A549 (cell line): Measurements from ENCODE around the gene POU2F3. TPM values are rescaled to one million over a fixed set of nuclear protein-coding genes. Genes with fewer than 3 reads are reported as not detected.

Experiments
- ATAC-seq, 2 experiments: fragments of 200-7000 bp in 1 of 2; fragments of >200 bp in 1 of 2; cut with Nextera tagmentation in 1 of 2; cut with Tn5 transposase in 1 of 2; 3 replicates each; pipeline versions ENCODE4 v1.8.0 to v1.9.1; 2018 to 2020; ENCODE audit warnings: mild to moderate bottlenecking in 1 of 2, moderate library complexity in 1 of 2
- CTCF ChIA-PET: fragments of 300-600 bp; sonication (Branson Sonifier 250); formaldehyde crosslinking; extraction: SDS; loops from one replicate; lab custom pipeline; 2021; ENCODE audit warnings: antibody characterized with exemption, inconsistent platforms; lab: Yijun Ruan, JAX
- POLR2A ChIA-PET: fragments of 350-600 bp; formaldehyde crosslinking; extraction: SDS; loops from one replicate; lab custom pipeline; 2021; ENCODE audit warnings: antibody characterized with exemption, inconsistent platforms; lab: Yijun Ruan, JAX
- DNase-seq, 2 experiments: peaks; one replicate each; pipeline versions ENCODE4 v3.0.0 to v3.0.0-alpha.2; 2011 to 2016; ENCODE audit warnings: low read depth in 1 of 2, low spot score in 1 of 2
- FAIRE-seq: peaks from 2 replicates; lab custom pipeline; 2011; peaks lifted over from hg19 to GRCh38; lab: Jason Lieb, UNC
- H3K27ac ChIP-seq, 2 experiments: fragments of >200 bp; sonication (Bioruptor Twin); formaldehyde crosslinking; 3 replicates each; pipeline ENCODE4 v1.5.1; 2016 to 2017
- H3K4me1 ChIP-seq: fragments of >200 bp; sonication (Bioruptor Twin); formaldehyde crosslinking; 3 replicates; pipeline ENCODE4 v1.6.1; 2016
- H3K4me2 ChIP-seq: fragments of >200 bp; sonication (Bioruptor Twin); formaldehyde crosslinking; 3 replicates; pipeline ENCODE4 v1.6.1; 2016
- H3K4me3 ChIP-seq: fragments of >200 bp; sonication (Bioruptor Twin); formaldehyde crosslinking; 3 replicates; pipeline ENCODE4 v1.5.1; 2016
- H3K9me3 ChIP-seq: fragments of >200 bp; sonication (Bioruptor Twin); formaldehyde crosslinking; 3 replicates; pipeline ENCODE4 v1.6.1; 2016
- CBX8 ChIP-seq: fragments of 200-600 bp; sonication (generic); IDR thresholded peaks from 2 replicates; pipeline ENCODE4 v1.6.1; 2016
- CEBPB ChIP-seq, 2 experiments: fragments of >200 bp in 1 of 2; sonication (Bioruptor Twin) in 1 of 2; formaldehyde crosslinking in 1 of 2; IDR thresholded peaks; 2 replicates each; pipeline ENCODE4 v1.6.1; 2012 to 2016
- CHD4 ChIP-seq: fragments of 200-600 bp; sonication (generic); IDR thresholded peaks from 2 replicates; pipeline ENCODE4 v1.6.1; 2016; ENCODE audit warnings: antibody characterized with exemption, mild to moderate bottlenecking, borderline replicate concordance
- EHMT2 ChIP-seq: fragments of 200-600 bp; sonication (generic); IDR thresholded peaks from 2 replicates; pipeline ENCODE4 v1.6.1; 2016; ENCODE audit warnings: antibody characterized with exemption, low read depth, mild to moderate bottlenecking, moderate library complexity
- ESRRA ChIP-seq: fragments of 150-350 bp; IDR thresholded peaks from 2 replicates; pipeline ENCODE4 v1.6.1; 2014; ENCODE audit warnings: mild to moderate bottlenecking, low read length, borderline replicate concordance
- GATA3 ChIP-seq: IDR thresholded peaks from 2 replicates; pipeline ENCODE4 v1.6.1; 2012; ENCODE audit warnings: borderline replicate concordance
- HDAC2 ChIP-seq: fragments of 200-600 bp; sonication (generic); IDR thresholded peaks from 2 replicates; pipeline ENCODE4 v1.6.1; 2016
- HEYL ChIP-seq: fragments of 250-450 bp; sonication (Bioruptor Pico); IDR thresholded peaks from 2 replicates; pipeline ENCODE4 v1.8.0; 2021; ENCODE audit warnings: mild to moderate bottlenecking, moderate library complexity
- HOXB13 ChIP-seq: fragments of 250-450 bp; sonication (Bioruptor Pico); IDR thresholded peaks from 2 replicates; pipeline ENCODE4 v1.5.0; 2020; ENCODE audit warnings: low read depth, mild to moderate bottlenecking, moderate library complexity
- HOXB5 ChIP-seq: fragments of 250-450 bp; sonication (Bioruptor Pico); IDR thresholded peaks from 2 replicates; pipeline ENCODE4 v1.5.0; 2020; ENCODE audit warnings: mild to moderate bottlenecking, moderate library complexity
- JUNB ChIP-seq: fragments of >200 bp; sonication (Bioruptor Twin); formaldehyde crosslinking; IDR thresholded peaks from 2 replicates; pipeline ENCODE4 v1.6.1; 2016
- KDM1A ChIP-seq: fragments of 200-600 bp; sonication (generic); IDR thresholded peaks from 2 replicates; pipeline ENCODE4 v1.6.1; 2016; ENCODE audit warnings: low read depth, mild to moderate bottlenecking
- KDM5A ChIP-seq: fragments of 200-600 bp; sonication (generic); IDR thresholded peaks from 2 replicates; pipeline ENCODE4 v1.6.1; 2016; ENCODE audit warnings: antibody characterized with exemption, mild to moderate bottlenecking
- MAZ ChIP-seq: fragments of 150-350 bp; IDR thresholded peaks from 2 replicates; pipeline ENCODE4 v1.6.1; 2014; ENCODE audit warnings: antibody characterized with exemption, low read depth, low read length, borderline replicate concordance
- NR3C1 ChIP-seq: fragments of >200 bp; sonication (Bioruptor Twin); formaldehyde crosslinking; IDR thresholded peaks from 3 replicates; pipeline ENCODE4 v1.6.1; 2017
- PHF8 ChIP-seq: fragments of 200-600 bp; sonication (generic); IDR thresholded peaks from 2 replicates; pipeline ENCODE4 v1.6.1; 2016; ENCODE audit warnings: low read depth, mild to moderate bottlenecking, antibody characterized with exemption, moderate library complexity, borderline replicate concordance
- POLR2A ChIP-seq: IDR thresholded peaks from 2 replicates; pipeline ENCODE4 v1.6.1; 2012; ENCODE audit warnings: mild to moderate bottlenecking, low read length
- POLR2AphosphoS2 ChIP-seq: conservative IDR thresholded peaks from 2 replicates; pipeline ENCODE4 v1.6.1; 2012; ENCODE audit warnings: low read length, improper control_type of control experiment, inconsistent platforms
- RARB ChIP-seq: fragments of 250-450 bp; sonication (Bioruptor Pico); IDR thresholded peaks from 2 replicates; pipeline ENCODE4 v1.8.0; 2021; ENCODE audit warnings: mild to moderate bottlenecking, moderate library complexity
- RCOR1 ChIP-seq: fragments of 150-350 bp; IDR thresholded peaks from 2 replicates; pipeline ENCODE4 v1.6.1; 2014; ENCODE audit warnings: antibody characterized with exemption, low read length, low read depth
- RFX5 ChIP-seq: fragments of 450-650 bp; IDR thresholded peaks from 2 replicates; pipeline ENCODE4 v1.7.1; 2014; ENCODE audit warnings: antibody characterized with exemption, mild to moderate bottlenecking, moderate library complexity
- RNF2 ChIP-seq: fragments of 200-600 bp; sonication (generic); IDR thresholded peaks from 2 replicates; pipeline ENCODE4 v1.6.1; 2016; ENCODE audit warnings: low read depth, mild to moderate bottlenecking, antibody characterized with exemption, moderate library complexity, borderline replicate concordance
- SREBF2 ChIP-seq: fragments of 450-650 bp; IDR thresholded peaks from 2 replicates; pipeline ENCODE4 v1.6.1; 2014; ENCODE audit warnings: mild to moderate bottlenecking, moderate library complexity
- TFCP2L1 ChIP-seq: fragments of 250-450 bp; sonication (Bioruptor Pico); IDR thresholded peaks from 2 replicates; pipeline ENCODE4 v1.5.0; 2021; ENCODE audit warnings: mild to moderate bottlenecking
- WGBS: methylation state at CpG from one replicate; pipeline ENCODE4 v1.1.6; 2017; ENCODE audit errors: missing lambda C conversion rate; 5-methylcytosine and 5-hydroxymethylcytosine counted together
- polyA plus RNA-seq, 4 experiments: library from polyadenylated mRNA; depleted of rRNA in 3 of 4; stranded (reverse); fragments of >200 nt; fragmentation: RNase III in 1 of 4; extraction: RNeasy Plus Mini Kit Qiagen cat#74134 plus additional on column Dnase treatment in 1 of 4; gene quantifications; 2 replicates in 3 of 4; 3 replicates in 1 of 4; pipeline ENCODE4 v1.2.3, GENCODE V29; 2011 to 2017
- TF ChIP-seq, protein P1 (sequence below): fragments of 450-650 bp; IDR thresholded peaks from 2 replicates; pipeline ENCODE4 v1.6.1; 2014; ENCODE audit warnings: antibody characterized with exemption
- TF ChIP-seq, protein P2 (sequence below): fragments of 250-450 bp; sonication (Bioruptor Pico); IDR thresholded peaks from 2 replicates; pipeline ENCODE4 v1.5.0; 2020; ENCODE audit warnings: low read depth, mild to moderate bottlenecking, moderate library complexity
- TF ChIP-seq, protein P3 (sequence below): fragments of >200 bp; sonication (Bioruptor Twin); formaldehyde crosslinking; IDR thresholded peaks from 3 replicates; pipeline ENCODE4 v1.5.1; 2016
- TF ChIP-seq, protein P4 (sequence below): fragments of >200 bp; sonication (Bioruptor Twin); formaldehyde crosslinking; IDR thresholded peaks from 2 replicates; pipeline ENCODE4 v1.6.1; 2016
- TF ChIP-seq, protein P5 (sequence below): IDR thresholded peaks from 2 replicates; pipeline ENCODE4 v1.6.1; 2012
- TF ChIP-seq, protein P6 (sequence below): fragments of >200 bp; sonication (Bioruptor Twin); formaldehyde crosslinking; IDR thresholded peaks from 3 replicates; pipeline ENCODE4 v1.6.1; 2016

POU2F3 gene
- polyA plus RNA-seq, 2 of the 4 experiments (the other 2 are of a cell fraction), result not detected

DNA sequence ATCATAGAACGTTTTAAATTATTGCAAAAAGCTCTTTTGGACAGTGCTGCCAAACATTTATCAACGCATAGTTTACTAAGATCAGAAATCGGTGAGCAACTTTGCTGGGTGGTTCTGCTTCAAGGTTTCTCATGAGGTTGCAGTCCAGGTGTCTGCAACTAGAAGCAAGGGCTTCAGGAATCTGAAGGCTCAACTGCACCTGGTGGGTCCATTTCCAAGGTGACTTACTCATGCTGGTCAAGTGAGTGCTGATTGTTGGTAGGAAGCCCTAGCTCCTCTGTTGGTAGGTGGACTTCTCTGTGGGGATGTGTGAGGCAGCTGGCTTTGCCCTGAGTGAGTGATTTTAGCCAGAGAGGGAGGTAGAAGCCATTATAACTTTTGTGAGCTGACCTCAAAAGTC lies 118.8 kb downstream of the POU2F3 start:
- TF ChIP-seq RCOR1 (no peak), KDM5A (no peak), POLR2A (no peak), HEYL (no peak), RARB (CRISPR knock-in tag) (no peak), POLR2AphosphoS2 (no peak), ESRRA (no peak), GATA3 (no peak), TFCP2L1 (CRISPR knock-in tag) (no peak), HDAC2 (no peak), HOXB13 (CRISPR knock-in tag) (no peak), RFX5 (no peak), MAZ (no peak), KDM1A (no peak), HOXB5 (no peak)
- TF ChIP-seq, protein P1, sequence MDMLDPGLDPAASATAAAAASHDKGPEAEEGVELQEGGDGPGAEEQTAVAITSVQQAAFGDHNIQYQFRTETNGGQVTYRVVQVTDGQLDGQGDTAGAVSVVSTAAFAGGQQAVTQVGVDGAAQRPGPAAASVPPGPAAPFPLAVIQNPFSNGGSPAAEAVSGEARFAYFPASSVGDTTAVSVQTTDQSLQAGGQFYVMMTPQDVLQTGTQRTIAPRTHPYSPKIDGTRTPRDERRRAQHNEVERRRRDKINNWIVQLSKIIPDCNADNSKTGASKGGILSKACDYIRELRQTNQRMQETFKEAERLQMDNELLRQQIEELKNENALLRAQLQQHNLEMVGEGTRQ, result no peak
- TF ChIP-seq, protein P2, sequence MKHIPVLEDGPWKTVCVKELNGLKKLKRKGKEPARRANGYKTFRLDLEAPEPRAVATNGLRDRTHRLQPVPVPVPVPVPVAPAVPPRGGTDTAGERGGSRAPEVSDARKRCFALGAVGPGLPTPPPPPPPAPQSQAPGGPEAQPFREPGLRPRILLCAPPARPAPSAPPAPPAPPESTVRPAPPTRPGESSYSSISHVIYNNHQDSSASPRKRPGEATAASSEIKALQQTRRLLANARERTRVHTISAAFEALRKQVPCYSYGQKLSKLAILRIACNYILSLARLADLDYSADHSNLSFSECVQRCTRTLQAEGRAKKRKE (CRISPR knock-in tag), result no peak
- TF ChIP-seq, protein P3, sequence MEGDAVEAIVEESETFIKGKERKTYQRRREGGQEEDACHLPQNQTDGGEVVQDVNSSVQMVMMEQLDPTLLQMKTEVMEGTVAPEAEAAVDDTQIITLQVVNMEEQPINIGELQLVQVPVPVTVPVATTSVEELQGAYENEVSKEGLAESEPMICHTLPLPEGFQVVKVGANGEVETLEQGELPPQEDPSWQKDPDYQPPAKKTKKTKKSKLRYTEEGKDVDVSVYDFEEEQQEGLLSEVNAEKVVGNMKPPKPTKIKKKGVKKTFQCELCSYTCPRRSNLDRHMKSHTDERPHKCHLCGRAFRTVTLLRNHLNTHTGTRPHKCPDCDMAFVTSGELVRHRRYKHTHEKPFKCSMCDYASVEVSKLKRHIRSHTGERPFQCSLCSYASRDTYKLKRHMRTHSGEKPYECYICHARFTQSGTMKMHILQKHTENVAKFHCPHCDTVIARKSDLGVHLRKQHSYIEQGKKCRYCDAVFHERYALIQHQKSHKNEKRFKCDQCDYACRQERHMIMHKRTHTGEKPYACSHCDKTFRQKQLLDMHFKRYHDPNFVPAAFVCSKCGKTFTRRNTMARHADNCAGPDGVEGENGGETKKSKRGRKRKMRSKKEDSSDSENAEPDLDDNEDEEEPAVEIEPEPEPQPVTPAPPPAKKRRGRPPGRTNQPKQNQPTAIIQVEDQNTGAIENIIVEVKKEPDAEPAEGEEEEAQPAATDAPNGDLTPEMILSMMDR, result no peak
- TF ChIP-seq, all 56 proteins: peak for 0
- ATAC-seq, result no peak
- Histone ChIP-seq H3K4me2 (no peak overlapping the region), H3K4me3 (no peak overlapping the region), H3K4me1 (peaks cover 10% of the 10 kb centered on the region; the same call in 2 of the 3 replicates), H3K27ac (no peak overlapping the region), H3K9me3 (no peaks in the 10 kb centered on the region)
- ChIA-PET POLR2A (no interaction called here), CTCF (interaction anchor here (1.3 kb wide), 1 partner anchor 52 kb away, joined by 3 read pairs; no protein-coding TSS in a partner anchor)
- FAIRE-seq, result no peak
- no peak for DNase-seq
- WGBS, result 86% methylated on average over 3 of the region's 3 CpGs

DNA sequence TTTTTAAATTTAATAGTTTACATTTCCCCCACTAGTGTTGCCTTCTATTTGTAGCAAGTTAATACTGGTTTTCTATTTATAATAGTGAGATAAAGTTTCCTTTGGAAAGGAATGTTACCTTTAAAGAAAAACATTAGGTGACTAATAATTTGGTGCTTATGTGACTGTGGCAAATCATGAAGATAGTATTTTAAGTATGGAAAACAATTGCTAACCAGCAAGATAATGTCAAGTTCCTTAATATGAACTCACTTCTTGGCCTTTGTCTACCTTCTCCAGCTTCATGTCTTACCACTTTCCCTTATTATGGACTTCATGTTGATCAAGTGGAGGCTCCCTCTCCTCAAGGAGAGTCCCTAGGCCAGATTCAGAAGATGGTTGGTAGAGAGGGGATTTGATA lies 123.5 kb downstream of the POU2F3 start:
- H3K4me2 ChIP-seq, result no peak overlapping the region
- H3K4me1 ChIP-seq, result no peaks in the 10 kb centered on the region
- POLR2A ChIA-PET, result no interaction called here
- FAIRE-seq, result no peak
- TF ChIP-seq CHD4, result no peak
- TF ChIP-seq, all 56 proteins: peak for 0
- DNase-seq (no peak), ATAC-seq (no peak)
- CTCF ChIA-PET, result interaction anchor here (1.0 kb wide), 1 partner anchor 16 kb away, joined by 3 read pairs; no protein-coding TSS in a partner anchor
- Histone ChIP-seq H3K9me3 (no peaks in the 10 kb centered on the region), H3K27ac (no peak overlapping the region), H3K4me3 (no peak overlapping the region)

DNA sequence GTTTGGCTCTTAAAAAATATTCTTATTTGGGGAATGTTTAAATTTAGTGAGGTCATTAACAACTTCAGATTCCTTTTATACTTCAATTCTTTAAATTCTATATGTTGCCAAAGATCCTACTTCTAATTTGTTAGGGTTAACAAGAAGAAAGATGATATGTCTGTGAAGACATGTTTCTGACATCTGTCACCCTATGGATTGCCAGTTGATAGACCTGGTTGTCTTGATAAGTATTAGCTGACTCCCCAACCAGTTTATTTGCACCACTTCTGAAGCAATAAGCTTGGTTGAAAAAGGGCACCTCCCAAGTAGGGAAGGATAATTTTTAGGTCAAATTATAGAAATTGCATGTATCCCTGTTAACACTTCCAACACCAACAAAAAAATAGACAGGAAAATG lies 125.6 kb downstream of the POU2F3 start:
- ChIA-PET CTCF (interaction anchor here (1.0 kb wide), 1 partner anchor 82 kb away, joined by 3 read pairs; no protein-coding TSS in a partner anchor), POLR2A (no interaction called here)
- no peak overlapping the region for H3K4me2 ChIP-seq
- peaks cover 3% of the 10 kb centered on the region; the same call in 1 of the 3 replicates for H3K4me1 ChIP-seq
- TF ChIP-seq, protein P4, sequence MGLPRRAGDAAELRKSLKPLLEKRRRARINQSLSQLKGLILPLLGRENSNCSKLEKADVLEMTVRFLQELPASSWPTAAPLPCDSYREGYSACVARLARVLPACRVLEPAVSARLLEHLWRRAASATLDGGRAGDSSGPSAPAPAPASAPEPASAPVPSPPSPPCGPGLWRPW, result no peak
- TF ChIP-seq, protein P5, sequence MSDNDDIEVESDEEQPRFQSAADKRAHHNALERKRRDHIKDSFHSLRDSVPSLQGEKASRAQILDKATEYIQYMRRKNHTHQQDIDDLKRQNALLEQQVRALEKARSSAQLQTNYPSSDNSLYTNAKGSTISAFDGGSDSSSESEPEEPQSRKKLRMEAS, result no peak
- TF ChIP-seq NR3C1, result no peak
- TF ChIP-seq JUNB, result no peak
- TF ChIP-seq SREBF2, result no peak
- TF ChIP-seq CEBPB (IDR thresholded peaks at IDR 0.05), result no peak
- TF ChIP-seq RNF2, result no peak
- TF ChIP-seq HEYL, result no peak
- TF ChIP-seq, protein P6, sequence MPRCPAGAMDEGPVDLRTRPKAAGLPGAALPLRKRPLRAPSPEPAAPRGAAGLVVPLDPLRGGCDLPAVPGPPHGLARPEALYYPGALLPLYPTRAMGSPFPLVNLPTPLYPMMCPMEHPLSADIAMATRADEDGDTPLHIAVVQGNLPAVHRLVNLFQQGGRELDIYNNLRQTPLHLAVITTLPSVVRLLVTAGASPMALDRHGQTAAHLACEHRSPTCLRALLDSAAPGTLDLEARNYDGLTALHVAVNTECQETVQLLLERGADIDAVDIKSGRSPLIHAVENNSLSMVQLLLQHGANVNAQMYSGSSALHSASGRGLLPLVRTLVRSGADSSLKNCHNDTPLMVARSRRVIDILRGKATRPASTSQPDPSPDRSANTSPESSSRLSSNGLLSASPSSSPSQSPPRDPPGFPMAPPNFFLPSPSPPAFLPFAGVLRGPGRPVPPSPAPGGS, result no peak
- no peak for TF ChIP-seq TFCP2L1 (CRISPR knock-in tag)
- no peak for TF ChIP-seq MAZ
- no peak for TF ChIP-seq CBX8
- TF ChIP-seq EHMT2, result no peak
- no peak for TF ChIP-seq PHF8
- FAIRE-seq (no peak), DNase-seq (no peak), ATAC-seq (no peak)
- no peak overlapping the region for H3K27ac ChIP-seq
- no peak overlapping the region for H3K4me3 ChIP-seq
- no peaks in the 10 kb centered on the region for H3K9me3 ChIP-seq
